Measurements from ENCODE around the gene ZSCAN5B. TPM values are rescaled to one million over a fixed set of nuclear protein-coding genes. Genes with fewer than 3 reads are reported as not detected.

The ZSCAN5B gene
- total RNA-seq, 2 donors from 2014 or later, result 1.9 TPM; not detected in 1

Other genes with a start within 250 kb of the ZSCAN5B start
- gene NLRP8, start 250.0 kb downstream of the ZSCAN5B start, total RNA-seq, result under 1 TPM; 0.05 to 0.51 TPM
- under 1 TPM in 1 of 2 donors, not detected in 1; 0.34 TPM for gene NLRP5, start 211.0 kb downstream of the ZSCAN5B start, total RNA-seq
- 10 to 100 TPM; 28.2 to 47.5 TPM for gene ZNF787, start 76.5 kb downstream of the ZSCAN5B start, total RNA-seq
- gene ZNF444, start 56.5 kb downstream of the ZSCAN5B start, total RNA-seq, result 100 to 1,000 TPM in 1 of 2 donors, 10 to 100 TPM in 1; 62.0 to 105 TPM
- gene GALP, start 21.8 kb downstream of the ZSCAN5B start, total RNA-seq, result not detected
- not detected for gene ZSCAN5C, start 4.5 kb upstream of the ZSCAN5B start, total RNA-seq
- not detected for gene EDDM13, start 75.0 kb upstream of the ZSCAN5B start, total RNA-seq
- gene ZSCAN5A, start 117.1 kb upstream of the ZSCAN5B start, total RNA-seq, result 10 to 100 TPM; 13.3 to 21.9 TPM
- gene ZNF582, start 195.8 kb upstream of the ZSCAN5B start, total RNA-seq, result 10 to 100 TPM in 1 of 2 donors, 1 to 10 TPM in 1; 6.4 to 12.4 TPM
- gene ZNF583, start 206.5 kb upstream of the ZSCAN5B start, total RNA-seq, result 1 to 10 TPM; 3.6 to 5.2 TPM

Measured in prostate gland (tissue), 2 donors.